Left hindlimb (tissue), 1 donor: ENCODE results near the gene CC2D1A.
"Not testable (repeated sequence)": the region's sequence is repeated elsewhere in the genome, so short reads cannot be mapped to it uniquely, and the experiment has no call there.

ENCODE experiments used
- DNase-seq: peaks from one replicate; pipeline ENCODE4 v3.0.0-alpha.2; 2018

CC2D1A gene

DNA sequence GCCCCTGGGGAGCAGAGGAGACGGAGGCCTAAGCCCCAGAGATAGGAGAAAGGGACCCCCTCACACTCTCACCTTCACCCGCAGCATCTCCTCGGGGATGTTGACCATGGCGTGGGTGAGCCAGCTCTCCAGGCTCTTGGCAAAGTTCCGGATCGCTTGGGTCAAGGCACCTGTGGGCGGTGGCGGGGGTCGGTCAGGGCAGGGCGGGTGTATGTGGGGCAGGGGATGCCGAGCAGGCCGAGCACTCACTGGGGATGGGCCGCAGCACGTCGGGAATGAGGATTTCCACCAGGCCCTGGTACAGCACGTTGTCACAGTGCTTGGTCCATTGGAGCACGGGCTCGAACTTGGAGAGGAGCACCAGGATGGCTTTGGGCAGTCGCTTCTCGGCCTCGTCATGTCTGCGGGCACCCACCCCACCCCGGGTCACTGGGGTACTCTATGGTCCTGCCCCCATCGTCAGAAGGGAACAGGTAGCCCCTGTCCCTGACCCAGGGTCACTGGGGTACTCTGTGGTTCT lies 59.4 kb downstream of the CC2D1A start:
- DNase-seq = no peak

DNA sequence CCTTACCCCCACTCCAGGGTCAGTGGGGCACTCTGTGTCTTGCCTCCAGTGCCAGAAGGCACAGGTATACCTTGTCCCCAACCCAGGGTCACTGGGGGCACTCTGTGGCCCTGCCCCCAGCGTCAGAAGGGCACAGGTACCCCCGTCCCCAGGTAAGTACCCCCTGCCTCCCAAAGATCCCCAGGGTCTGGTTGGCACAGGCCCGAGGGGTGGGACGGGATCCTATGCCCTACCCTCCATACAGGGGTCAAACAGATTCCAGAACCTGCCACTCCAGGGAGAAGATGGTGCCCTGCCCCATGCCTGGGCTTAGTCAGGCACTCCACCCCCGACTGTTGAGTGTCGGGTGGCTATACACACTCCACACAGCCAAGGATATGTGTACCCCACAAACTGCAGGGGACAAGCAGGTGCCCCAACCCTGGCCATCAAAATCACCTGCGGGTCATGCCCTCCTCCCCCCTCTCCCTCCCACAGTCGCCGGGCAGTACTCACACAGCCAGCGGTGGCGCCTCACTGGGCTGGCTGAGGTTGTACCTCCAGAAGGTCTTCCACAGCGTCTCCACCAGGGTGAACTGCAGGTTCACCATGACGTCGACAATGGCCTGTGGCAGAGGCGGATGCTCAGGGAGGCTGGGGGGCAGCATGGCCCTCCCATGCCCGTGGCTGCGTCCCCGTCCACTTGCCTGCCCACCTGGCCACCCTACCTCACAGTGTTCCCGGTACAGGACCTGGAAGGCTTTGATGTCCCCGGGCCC lies 60.1 kb downstream of the CC2D1A start:
- DNase-seq = no peak

DNA sequence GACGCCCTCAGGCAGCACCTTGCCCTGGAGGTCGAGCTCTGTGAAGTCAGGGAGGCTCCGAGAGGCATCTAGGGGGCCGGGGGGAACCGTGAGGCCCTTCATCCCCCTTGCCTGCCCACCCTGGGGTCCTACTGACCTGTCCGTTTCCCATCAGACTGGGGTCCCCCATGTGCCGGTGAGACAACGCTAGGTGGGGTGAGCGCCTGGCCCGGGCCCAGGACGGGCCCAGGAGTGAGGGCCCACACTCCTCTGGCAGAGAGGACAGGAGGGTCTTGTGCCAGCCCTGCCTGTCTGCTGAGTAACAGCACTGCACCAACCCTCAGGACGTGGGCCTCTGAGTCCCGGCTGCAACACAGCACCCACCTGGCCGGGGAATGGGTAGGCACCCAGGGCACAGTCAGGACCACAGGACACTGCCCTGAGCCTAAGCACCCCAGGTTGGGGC lies 60.7 kb downstream of the CC2D1A start:
- no peak for DNase-seq

DNA sequence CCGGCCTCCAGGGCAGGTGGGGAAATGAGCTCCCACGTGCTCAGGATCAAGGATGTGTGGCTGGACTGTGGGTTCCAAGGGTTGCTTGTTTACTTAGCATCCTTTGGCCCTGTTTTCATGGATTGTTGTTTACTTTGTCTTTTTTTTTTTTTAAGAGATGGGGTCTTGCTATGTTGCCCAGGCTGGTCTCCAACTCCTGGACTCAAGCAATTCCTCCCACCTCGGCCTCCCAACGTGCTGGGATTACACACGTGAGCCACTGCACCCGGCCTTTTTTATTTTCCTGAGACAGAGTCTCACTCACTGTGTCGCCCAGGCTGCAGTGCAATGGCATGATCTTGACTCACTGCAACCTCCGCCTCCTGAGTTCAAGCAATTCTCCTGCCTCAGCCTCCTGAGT lies 61.2 kb downstream of the CC2D1A start:
- DNase-seq = not testable (repeated sequence)

DNA sequence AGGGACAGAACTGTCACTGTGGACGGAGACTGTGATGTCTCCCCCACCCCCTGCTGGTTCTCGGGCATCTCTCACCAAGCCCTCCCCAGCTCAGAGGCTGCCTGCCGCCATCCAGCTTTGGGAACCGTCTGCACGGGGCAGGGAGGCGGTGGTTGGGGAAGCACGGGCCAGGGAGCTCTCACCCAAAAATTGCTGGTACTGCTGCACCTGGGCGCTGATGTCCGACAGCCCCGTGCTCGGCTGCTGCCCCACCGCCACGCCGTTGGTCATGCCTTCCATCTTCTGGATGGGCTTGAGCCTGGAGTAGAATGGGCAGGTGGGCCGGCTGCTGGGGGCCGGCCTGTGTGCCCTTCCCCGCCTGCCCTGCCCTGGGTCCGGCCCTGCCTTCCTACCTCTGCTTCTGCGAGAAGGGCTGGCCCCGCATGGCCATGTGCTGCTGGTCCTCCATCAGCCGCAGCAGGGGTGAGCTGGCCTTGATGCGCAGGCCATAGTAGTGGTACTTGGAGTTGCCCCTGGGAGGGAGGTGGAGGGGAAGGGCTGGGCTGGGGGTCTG lies 62.5 kb downstream of the CC2D1A start:
- DNase-seq = no peak

DNA sequence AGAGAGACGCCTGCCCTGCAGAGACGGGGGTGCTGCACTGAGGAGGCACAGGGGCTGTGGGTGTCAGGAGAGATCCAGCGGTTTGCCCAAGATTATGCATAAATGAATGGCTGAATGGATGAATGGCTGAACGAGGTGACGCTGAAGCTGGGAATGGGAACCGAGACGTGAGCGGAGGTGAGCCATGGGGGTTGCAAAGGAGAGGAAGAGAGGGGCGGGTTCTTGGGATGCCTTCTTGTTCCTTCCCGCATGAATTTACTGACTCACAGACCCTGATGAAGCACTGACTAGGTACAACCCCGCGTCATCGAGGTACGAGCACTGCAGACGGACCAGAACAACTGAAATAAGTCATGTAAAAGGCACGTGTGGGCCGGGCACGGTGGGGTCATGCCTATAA lies 63.0 kb downstream of the CC2D1A start:
- DNase-seq = no peak

DNA sequence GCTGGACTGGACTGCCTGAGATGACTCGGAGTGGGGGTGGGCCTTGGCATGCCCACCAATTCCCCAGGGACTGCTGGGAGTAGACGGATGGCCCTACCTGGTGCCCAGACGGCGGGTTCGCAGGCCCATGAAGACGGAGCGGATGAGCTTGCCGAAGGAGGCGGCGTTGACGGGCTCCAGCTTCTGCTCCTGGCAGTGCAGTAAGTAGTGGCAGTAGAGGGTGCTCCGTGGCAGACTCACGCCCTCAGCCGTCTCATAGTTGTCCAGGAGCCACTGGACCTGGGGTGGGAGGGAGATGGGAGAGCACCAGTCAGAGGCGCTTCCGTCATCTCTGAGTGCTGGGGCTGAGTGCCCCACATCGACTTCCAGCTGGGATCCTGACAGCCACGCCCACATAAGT lies 63.9 kb downstream of the CC2D1A start:
- no peak for DNase-seq

DNA sequence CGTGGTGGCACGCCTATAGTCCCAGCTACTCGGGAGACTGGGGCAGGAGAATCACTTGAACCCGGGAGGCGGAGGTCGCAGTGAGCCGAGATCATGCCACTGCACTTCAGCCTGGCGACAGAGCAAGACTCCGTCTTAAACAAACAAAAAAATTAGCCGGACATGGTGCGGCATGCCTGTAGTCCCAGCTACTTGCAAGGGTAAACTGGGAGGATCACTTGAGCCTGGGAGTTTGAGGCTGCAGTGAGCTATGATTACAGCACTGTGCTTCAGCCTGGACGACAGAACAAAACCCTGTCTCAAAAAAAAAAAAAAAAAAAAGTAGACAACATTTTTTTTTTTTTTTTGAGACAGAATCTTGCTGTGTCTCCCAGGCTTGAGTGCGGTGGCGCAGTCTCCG lies 65.9 kb downstream of the CC2D1A start:
- not testable (repeated sequence) for DNase-seq

DNA sequence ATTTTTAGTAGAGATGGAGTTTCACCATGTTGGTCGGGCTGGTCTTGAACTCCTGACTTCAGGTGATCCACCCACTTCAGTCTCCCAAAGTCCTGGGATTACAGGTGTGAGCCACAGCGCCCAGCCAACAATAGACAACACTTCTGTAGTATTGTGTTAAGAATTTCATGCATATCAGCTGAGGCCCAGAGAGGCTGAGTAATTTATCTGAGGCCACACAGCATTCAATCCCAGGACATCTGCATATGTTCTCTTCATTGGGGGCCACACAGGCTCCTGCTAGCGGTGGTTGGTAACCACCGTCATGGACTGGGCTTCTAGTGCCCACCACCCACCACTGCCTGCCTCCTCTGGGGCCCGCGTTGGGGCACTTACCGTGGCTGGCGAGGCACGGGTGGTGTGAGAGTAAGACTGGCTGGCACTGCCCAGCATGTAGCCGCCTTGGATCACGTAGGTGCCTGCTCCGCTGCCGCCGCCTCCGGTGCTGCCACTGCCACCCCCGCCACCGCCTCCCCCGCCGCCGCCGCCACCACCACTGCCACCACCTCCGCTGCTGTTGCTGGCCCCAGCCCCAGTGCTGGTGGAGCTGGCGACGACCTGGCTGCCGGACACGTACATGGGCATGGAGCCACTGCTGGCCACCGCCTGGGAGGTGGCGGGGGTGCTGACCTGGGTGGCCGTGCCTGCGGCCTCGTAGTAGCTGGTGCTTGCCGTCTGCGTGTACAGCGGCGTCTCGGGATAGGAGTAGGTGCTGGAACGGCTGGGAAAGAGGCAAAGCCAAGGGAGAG lies 66.6 kb downstream of the CC2D1A start:
- DNase-seq = no peak

DNA sequence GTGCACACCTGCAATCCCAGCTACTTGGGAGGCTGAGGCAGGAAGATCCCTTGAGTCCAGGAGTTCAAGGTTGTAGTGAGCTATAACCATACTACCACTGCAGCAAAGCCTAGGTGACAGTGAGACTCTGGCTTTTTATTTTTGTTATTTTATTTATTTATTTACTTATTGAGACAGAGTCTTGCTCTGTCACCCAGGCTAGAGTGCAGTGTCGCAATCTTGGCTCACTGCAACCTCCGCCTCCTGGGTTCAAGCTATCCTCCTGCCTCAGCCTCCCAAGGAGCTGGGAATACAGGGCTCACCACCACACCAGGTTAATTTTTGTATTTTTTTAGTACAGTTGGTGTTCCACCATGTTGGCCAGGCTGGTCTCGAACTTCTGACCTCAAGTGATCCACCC lies 67.5 kb downstream of the CC2D1A start:
- DNase-seq = not testable (repeated sequence)

DNA sequence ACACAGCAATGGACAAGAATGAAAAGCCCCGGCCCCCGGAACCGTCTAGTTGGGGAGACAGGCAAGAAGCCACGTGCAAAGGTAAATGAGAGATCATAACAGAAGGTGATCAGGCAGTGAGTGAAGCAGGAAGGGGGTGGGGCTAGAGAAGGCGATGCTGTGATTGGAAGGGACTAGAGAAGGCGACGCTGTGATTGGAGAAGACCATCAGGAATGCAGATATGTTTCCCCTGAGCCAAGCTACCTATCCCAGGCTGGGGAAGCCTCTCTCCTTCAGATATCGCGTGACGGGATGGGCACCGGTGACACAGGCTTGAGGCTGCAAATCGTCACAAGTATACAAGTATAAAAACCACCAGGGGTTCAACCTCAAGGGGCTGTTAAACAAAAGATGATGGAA lies 68.1 kb downstream of the CC2D1A start:
- DNase-seq = no peak

DNA sequence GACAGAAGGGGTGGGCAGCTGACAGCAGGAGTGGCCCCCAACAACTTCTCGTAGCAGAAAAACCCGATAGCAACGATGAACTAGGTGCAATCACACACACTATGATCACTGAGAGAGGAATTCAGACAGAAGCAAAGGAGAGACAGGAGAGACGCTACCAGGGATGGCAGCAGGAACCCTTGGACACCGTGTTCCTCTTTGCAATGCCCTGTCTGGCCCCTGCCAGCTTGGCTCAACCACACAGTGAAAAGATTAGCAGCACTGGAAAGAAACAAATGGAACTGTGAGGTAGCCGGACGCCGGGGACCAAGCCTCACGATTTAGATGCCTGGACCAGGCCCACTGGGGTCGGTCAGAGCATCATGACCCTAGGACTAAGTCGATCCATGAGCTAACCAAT lies 69.9 kb downstream of the CC2D1A start:
- no peak for DNase-seq

DNA sequence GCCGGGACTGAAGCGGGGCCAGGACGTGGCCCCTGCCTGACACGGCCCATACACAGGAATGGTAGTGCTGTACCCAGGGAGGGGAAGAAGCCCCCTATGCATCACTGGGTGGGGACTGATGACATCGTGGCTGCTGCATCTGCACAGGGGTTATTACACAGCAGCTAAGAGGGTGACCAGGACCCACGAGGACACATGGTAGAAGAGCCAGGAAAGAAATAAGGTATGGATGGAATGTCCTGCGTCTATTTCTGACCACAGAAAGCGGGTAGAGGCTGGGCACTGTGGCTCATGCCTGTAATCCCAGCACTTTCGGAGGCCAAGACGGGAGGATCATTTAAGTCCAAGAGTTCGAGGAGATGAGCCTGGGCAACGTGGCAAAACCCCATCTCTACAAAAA lies 70.4 kb downstream of the CC2D1A start:
- no peak for DNase-seq

DNA sequence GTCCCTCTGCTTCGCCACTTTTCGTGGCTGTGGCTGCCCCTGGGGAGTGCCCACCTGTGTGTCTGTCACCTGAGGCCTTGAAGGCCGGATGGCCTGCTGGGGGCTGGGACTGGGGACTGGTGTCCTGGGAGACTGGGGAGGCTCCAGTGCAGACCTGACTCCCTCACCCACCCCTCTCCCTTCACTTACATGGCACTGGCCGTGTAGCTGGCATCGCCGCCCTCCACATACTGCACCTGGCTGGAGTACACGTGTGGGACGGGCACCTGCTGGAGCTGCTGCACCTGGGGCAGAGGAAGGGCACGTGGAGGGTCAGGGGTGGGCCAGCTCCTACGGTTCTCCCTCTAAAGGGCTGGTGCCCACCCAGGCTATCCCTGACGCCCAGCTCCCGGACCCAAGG lies 71.8 kb downstream of the CC2D1A start:
- no peak for DNase-seq

DNA sequence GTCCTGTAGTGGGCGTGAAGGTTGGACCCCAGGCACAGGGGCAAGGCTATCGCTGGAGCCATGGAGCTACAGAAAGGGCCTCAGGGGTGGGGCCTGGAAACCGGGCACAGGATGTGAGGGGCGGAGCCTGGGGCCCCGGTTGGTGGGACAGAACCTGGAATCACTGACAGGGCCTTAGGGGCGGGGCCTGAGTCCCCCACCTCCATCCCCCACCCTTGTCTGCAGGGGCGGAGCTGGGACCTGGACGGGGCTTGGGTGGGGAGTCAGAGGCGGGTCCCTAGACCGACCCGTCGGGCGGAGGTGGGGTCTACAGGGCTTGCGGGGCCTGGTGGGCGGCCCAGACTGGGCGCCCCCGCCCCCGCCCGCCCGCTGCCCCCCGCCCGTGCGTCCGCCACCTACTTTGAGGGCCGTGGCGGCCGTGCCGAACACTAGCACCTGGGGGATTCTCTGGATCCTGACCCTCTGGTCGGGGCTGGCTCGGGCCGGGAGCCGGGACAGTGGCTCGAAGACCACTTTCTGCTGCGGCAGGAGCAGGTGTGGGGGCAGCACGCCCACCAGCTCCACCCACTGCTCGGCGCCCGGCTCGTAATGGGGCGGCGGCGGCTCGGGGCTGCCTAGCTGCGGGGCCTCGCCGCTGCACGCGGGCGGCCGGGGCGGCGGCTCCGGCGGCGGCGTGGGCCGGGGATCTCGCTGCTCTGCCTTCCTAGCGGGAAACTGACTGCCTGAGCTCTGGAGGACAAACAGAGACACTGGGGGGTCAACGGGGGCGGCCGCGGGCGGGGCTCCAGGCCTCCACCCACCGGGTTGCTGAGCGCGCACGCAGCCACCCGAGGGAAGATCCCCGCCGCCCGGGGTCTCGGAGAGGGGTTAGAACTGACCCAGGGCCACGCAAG lies 72.6 kb downstream of the CC2D1A start:
- DNase-seq = peak; percentile 96

DNA sequence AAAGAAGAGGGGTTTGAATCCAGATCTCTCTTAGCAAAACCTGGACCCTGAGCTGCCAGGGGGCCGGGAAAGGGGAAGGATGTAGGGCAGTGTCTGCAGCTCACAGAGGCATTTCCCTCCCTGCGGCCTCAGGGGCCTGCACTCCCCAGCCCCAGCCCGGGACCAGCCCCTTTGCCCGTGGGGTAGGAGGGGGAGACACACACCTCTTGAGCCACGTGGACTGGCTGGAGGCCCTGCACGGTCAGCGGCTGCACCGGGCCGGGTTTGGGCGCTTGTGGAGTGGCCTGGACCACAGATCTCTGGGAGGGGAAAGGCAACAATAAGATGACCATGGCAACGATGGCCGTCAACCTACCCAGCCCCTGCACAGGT lies 73.2 kb downstream of the CC2D1A start:
- DNase-seq = peak; percentile 81

DNA sequence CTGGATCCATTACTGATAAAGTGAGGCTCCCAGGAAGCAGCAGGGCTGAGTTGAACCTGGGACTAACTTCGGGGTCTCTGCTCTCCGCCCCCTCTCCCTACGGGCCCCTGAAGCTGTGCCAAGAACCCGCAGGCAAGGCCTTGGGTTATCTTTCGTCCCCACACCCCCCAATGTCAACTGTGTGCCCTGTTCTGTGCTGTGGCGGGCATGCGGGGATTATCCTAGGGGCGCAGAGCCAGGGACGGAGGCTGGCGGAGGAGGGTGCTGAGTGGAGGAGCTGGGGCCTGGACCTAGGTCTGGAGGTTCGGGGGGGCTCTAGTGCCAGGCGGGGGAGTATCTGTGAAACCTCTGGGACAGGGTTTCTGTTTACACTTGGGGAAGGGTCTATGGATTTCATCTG lies 73.7 kb downstream of the CC2D1A start:
- DNase-seq = no peak

DNA sequence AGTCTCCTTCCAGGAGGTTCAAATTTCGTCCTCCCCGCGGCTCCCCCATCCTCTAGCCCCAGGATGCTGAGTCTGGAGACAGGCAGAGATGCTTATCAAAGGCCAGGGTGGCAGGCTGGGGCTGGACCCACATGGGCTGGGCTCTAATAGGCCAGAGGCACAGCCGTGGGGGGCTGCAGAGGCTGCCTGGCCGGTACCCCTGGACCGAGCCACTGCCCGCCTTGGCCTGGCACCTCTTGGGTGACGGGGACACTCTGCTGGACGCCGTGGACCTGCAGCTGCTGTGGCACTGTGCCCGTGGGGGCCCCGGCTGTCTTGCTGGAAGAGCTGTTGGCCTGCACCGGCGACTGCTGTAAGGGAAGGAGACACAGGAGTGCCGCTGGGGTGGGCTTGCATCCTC lies 74.3 kb downstream of the CC2D1A start:
- no peak for DNase-seq
